GM19328 (cell line): Measurements from ENCODE around the gene PSMC3IP.
"Not testable (repeated sequence)": the region's sequence is repeated elsewhere in the genome, so short reads cannot be mapped to it uniquely, and the experiment has no call there.

Experiments used
- ATAC-seq: cut with Tn5 transposase; IDR thresholded peaks from one replicate; pipeline ENCODE4 v1.9.1; 2021; ENCODE audit warnings: mild to moderate bottlenecking, moderate library complexity; ENCODE audit not compliant: unreplicated experiment

Gene PSMC3IP

GRCh38 chr17:42562388-42563142 lies 15.0 kb downstream of the PSMC3IP start:
- no peak for ATAC-seq

- ATAC-seq, result peak; percentile 55
These were observed 15.6 kb downstream of the PSMC3IP start, which contains the start of gene COASY for GRCh38 chr17:42561897-42562387. Gene COASY, plus strand, starts transcription at chr17:42562148. Its CDS starts 475 bp downstream, at chr17:42562623.

GRCh38 chr17:42560246-42560645 lies 17.3 kb downstream of the PSMC3IP start:
- ATAC-seq, result no peak

- no peak for ATAC-seq
These were observed 18.5 kb downstream of the PSMC3IP start for GRCh38 chr17:42559075-42559474.

- ATAC-seq, result not testable (repeated sequence)
These were observed 21.4 kb downstream of the PSMC3IP start for GRCh38 chr17:42555961-42556617.

GRCh38 chr17:42555122-42555622 lies 22.4 kb downstream of the PSMC3IP start:
- no peak for ATAC-seq

- ATAC-seq, result no peak
These were observed 23.0 kb downstream of the PSMC3IP start for GRCh38 chr17:42554250-42555121.

GRCh38 chr17:42553866-42554249 lies 23.7 kb downstream of the PSMC3IP start:
- no peak for ATAC-seq

GRCh38 chr17:42553161-42553818 lies 24.2 kb downstream of the PSMC3IP start:
- no peak for ATAC-seq

- ATAC-seq, result not testable (repeated sequence)
These were observed 24.8 kb downstream of the PSMC3IP start, which contains the start of gene HSD17B1 for GRCh38 chr17:42552736-42553135. Gene HSD17B1, plus strand, starts transcription at chr17:42552923. Its CDS starts 11 bp downstream, at chr17:42552934.

GRCh38 chr17:42548993-42549755 lies 28.4 kb downstream of the PSMC3IP start:
- no peak for ATAC-seq

- ATAC-seq, result peak; percentile 60
These were observed 29.3 kb downstream of the PSMC3IP start for GRCh38 chr17:42548070-42548837.

- no peak for ATAC-seq
These were observed 29.8 kb downstream of the PSMC3IP start for GRCh38 chr17:42547698-42548069.

- no peak for ATAC-seq
These were observed 30.5 kb downstream of the PSMC3IP start for GRCh38 chr17:42547001-42547461.

- not testable (repeated sequence) for ATAC-seq
These were observed 31.6 kb downstream of the PSMC3IP start for GRCh38 chr17:42545755-42546505.

GRCh38 chr17:42544874-42545283 lies 32.6 kb downstream of the PSMC3IP start:
- no peak for ATAC-seq

- no peak for ATAC-seq
These were observed 34.1 kb downstream of the PSMC3IP start for GRCh38 chr17:42543190-42544079.
